HG03039 (cell line): ENCODE data around the gene SAMD15.
"Not testable (repeated sequence)": the region's sequence is repeated elsewhere in the genome, so short reads cannot be mapped to it uniquely, and the experiment has no call there.

Source experiments
- ATAC-seq: cut with Tn5 transposase; IDR thresholded peaks from one replicate; pipeline ENCODE4 v1.9.1; 2021; ENCODE audit warnings: mild to moderate bottlenecking, moderate library complexity; ENCODE audit not compliant: unreplicated experiment

The SAMD15 gene

DNA sequence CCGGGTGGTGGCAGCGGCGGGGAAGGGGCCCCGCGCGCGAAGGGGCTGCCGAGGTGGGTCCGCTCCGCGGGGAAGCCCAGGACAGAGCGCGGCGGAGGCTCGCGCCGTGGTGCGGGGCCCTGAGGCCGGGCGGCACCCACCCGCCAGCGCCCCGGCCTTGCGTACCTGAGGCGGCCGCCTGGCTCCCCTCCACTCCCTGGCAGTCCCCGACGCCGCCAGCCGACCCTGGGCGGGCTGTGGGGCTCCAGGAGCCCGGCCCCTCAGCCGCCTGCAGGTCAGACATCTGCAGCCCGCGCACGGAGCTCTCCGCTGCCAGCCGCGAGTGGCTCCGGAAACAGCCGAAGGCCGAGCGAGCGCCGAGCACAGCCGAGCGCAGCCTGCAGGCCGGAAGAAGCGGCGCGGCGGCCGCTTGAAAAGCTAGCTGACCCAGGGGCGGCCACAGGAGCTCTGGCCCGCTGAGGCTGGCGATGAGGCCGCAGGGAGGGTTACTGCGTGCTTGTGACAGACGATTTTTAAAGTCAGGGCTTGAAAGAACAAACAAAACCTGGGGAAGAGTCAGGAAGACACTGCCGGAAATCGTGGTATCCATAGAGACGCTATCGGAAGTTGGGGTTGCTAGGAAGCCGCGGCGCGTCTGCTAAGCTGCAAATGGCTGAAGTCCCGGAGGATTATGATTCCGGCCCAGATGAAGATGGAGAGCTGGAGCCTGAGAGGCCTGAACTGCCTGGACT lies at the start of gene SAMD15, which contains the start of gene TMED8:
Gene SAMD15, plus strand, starts transcription at position 609 of the 731 bp plus-strand sequence. Its CDS starts 40 bp downstream, at position 649.
Gene TMED8, minus strand, starts transcription at position 324 of the 731 bp plus-strand sequence. Its CDS starts 41 bp downstream, at position 283.
- peak; percentile 76 for ATAC-seq

DNA sequence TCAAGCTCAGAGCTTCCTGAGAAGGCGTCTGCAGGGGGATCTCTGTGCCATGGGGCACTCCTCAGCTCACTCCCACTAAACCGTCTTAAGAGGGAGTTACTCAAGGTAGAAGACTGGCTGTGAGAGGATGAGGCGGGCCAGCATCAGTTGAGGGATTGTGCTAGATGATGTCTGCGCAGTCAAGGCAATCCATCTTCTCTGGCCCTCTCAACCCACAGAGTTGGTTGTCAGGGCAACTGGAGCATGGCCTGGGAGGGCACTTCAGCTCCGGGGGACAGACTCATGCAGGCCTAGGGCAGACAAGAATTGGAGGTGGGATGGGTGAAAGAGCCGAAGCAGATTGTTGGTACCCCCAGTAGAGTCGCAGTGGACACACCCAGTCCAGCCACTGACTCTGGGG lies 47.3 kb upstream of the SAMD15 start:
- no peak for ATAC-seq

DNA sequence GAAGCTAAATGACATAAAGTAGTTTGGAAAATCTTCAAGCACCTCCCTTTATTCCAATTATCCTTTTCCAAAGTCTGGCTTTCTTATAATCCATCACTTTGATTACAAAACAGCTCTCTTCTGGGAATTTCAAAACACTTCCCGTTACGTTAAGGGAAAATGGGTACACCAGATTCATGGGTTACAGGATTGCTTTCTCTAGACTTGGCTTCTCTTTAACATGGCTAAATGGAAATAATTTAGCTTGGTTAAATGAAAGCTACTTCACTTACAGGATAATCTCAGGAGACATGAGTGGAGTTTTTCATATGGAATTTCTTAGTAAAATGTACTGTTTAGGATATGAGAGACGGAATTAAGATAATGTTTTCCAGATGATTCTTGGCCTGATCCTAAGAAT lies 41.6 kb upstream of the SAMD15 start:
- no peak for ATAC-seq

DNA sequence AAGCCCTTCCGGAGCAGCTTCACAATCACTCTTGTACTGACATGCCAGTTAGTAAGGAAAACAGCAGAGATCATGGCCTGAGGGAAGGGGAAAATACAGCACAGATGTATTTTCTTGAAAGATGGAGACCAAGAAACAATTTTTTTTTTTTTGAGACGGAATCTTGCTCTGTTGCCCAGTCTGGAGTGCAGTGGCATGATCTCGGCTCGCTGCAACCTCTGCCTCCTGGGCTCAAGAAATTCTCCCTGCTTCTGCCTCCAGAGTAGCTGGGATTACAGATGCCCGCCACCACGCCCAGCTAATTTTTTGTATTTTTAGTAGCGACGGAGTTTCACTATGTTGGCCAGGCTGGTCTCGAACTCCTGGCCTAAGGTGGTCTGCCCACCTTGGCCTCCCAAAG lies 39.9 kb upstream of the SAMD15 start:
- not testable (repeated sequence) for ATAC-seq

DNA sequence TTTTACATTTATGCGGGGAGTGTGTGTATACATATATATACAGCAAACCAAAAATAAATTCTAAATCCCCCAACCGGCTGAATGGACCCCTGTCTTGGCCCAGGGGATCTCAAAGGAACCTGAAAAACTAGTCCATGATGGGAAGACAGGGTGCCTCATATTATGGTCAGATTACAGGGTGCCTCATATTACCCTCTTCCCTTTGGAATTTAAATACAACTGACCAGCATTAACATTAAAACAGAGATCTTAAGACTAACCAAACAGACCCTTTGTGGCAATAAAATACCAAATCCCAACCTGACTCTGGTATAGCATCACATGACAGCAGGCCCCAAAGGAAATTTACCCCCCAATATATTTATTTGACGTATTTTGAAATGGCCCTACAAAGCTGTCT lies 39.3 kb upstream of the SAMD15 start:
- no peak for ATAC-seq

DNA sequence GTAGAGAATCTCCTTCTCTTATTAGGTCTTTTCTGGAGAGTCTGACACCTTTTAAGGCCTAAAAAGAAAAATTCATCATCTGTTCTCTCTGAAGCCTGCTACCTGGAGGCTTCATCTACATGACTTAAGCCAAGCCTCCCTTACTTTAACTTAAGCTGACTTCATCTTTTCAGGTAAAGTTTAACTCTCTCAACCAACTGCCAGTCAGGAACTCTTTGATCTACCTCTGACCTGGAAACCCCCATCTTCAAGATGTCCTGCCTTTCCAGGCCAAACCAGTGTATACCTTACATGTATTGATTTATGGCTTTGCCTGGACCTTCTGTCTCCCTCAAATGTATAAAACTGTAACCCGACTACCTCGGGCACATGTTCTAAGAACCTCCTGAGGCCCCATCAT lies 38.9 kb upstream of the SAMD15 start:
- ATAC-seq = no peak

DNA sequence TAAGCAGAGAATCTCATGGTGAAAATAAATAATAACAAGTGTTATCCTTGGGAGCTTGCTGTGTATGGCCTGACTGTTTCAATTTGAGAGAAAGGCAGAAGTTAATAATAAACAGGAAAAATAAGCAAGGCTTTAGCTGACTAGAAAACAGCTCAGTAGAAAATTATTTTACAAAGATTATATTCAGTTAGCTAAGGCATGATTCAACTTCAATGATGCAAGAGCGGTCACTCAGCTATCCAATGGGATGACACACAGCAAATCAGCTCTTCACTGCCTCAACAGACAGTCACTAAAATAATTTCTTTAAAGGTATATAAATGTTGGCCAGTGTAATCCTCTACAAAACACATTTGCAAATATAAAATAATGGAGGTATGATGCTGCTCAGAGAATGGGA lies 37.8 kb upstream of the SAMD15 start:
- no peak for ATAC-seq

DNA sequence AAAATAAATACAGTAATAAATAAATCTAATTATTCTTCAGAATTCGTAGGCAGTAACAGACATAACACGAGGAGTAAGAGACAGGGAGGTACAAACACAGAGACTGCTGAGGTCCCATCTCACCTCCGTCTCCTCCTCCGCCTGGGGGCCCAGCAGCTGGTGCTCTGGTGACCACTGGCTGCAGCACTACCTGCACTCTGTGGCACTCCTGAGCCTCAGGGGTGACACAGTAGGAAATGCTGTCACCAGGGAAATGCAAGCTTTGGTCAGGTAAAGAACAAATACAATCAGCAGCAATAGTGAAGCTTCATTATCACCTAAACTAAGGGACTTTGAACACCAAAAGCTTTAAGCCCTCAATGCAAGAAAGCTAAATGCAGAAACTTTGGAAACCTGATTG lies 36.8 kb upstream of the SAMD15 start:
- no peak for ATAC-seq

DNA sequence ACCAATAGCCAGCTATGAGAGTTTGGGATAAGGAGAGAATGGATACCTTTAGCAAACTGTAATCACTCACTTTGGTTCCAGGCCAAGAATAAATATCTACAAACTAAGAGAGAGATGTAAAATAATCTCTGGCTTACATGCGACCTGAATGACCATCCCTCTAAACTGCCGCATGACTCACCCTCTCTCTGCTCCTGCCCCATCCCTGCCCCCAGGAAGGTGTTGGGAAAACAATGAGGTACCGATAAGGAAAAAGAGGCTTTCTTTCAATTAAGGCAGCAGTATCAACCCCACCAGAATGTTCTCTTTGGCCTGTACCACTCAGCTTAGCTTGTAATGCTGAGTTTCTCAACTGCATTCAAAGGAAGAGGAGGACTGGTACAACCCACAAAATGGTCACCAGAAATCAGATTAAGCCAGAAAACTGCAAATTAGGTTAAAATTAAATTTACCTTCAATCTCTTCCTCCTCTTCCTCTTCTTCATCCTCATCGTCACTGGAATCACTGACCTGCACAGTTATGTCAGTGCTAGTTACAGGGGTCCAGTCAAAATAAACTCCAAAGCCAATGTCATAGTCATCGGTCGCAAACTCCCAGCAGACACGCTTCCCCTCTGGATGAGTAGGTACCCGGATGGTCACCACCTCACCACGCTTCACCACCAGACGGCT lies 34.3 kb upstream of the SAMD15 start:
- no peak for ATAC-seq

DNA sequence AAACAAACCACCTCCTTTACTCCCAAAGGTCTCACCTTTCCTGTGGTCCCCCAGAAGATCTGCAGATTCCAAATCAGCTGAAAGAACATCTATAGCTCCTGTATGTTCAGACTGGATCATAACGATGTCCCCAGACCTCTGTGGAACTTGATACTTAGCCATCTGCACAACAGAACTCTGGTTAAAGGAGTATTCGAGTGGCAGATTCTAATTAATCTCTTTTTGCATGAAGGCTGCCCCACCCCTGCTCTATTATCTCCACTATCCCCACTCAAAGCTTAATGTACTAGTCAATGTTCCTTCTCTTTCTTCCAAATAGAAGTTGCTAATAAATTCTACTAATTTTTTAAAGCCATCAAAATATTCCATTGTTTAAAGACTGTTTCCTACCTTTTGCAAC lies 33.5 kb upstream of the SAMD15 start:
- ATAC-seq = no peak

DNA sequence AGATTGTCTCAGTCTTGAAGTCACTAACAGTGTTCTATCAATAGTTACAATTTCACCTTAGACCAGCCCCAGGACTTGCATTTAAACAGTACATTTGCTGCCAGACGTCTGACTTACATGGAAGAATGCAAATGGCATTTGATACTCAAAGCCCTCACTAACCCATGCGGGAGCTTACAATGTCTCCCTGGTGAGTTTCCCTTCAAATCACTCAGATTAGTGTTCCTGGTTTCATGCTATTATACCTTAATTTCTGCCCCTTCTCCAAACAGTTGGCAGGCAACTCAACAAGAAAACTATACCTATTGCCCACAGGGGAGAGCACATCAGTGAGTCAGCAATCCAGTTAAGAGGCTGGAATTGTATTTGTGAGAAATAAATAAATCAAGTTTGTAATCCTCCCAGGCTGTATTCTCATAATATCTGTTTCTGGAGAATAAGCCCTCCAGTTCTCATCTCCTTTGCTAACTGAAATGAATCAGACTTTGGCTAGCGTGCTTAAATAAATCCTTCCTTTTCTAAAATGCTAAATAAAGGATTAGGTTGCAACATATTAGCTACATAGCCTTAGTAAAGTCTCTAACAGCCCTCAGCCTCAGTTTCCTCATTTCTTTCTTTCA lies 32.7 kb upstream of the SAMD15 start:
- ATAC-seq = no peak

DNA sequence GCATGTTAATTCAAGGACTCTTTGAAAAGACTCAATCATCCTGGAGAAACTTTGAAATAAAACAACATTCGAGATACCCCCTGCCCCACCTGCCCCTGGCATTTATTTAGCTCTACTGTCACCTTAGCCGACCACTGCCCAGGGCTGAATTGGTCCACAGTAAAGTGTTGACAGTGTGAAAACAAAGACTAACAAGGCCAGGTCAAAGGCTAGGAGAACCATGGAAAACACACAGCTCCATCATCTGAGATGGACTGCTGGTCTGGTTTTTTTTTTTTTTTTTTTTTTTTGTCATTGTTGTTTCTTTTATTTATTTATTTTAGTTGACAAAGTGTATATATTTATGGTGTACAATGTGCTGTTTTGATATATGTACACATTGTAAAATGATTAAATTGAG lies 30.7 kb upstream of the SAMD15 start:
- no peak for ATAC-seq

DNA sequence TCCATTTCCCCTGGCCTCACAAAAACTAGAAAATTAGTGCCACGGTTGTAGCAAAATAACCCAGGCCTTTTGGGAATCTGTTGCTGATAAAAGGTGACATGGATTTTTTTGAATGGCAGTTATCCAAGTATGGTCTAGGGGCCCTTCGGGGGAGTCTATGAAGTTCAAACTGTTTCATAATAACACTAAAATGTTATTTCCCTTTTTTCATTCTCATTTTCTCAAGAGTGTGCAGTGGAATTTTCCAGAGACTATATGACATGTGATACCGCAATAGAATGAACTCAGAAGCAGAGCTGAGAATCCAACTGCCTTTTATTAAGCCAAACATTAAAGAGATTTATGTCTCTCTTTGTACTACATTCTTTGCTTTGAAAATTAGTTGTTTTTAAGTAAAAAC lies 29.4 kb upstream of the SAMD15 start:
- no peak for ATAC-seq

DNA sequence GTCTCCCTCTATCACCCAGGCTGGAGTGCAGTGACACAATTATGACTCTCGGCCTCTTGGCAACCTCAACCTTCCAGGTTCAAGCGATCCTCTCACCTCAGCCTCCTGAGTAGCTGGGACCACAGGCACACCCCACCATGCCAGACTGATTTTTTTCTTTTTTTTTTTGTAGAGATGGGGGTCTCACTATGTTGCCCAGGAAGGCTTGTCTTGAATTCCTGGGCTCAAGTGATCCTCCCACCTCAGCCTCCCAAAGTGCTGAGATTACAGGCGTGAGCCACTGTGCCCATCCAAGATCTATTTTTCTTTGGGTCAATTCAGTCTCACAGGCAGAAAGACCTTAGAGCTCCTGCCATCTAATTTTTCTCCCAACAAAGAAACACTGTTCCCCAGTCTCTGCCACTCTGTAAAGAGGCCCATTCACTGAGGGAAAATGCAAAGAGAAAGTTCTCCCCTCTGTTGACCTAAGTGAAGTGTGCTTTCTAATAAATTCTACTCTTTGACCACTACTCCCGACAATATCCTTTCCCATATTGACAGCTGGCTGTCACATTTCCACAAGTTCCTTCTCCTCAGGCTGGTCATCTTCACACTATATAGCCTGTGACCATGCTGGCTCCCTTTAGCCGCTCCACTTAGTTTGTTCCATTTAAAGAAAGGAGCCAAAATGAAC lies 23.6 kb upstream of the SAMD15 start:
- no peak for ATAC-seq

DNA sequence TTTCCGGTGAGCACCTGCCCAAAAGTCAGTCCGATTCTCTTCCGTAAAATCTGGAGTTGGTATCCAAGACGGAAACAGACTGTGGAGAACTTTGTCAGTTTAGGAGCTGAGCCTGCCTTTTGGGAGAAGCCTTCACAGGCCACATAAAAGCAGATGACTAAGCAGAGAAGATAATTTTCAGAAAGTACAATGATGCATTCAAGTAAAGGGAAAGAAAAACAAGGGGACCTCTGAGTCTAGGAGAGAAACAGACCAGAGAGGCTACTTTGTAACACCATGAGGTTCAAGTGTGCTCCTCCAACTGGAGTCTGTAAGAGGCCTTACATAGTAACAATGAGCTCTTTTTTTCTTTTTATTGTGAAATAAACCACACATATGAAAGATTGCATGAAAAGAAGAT lies 21.4 kb upstream of the SAMD15 start:
- no peak for ATAC-seq

DNA sequence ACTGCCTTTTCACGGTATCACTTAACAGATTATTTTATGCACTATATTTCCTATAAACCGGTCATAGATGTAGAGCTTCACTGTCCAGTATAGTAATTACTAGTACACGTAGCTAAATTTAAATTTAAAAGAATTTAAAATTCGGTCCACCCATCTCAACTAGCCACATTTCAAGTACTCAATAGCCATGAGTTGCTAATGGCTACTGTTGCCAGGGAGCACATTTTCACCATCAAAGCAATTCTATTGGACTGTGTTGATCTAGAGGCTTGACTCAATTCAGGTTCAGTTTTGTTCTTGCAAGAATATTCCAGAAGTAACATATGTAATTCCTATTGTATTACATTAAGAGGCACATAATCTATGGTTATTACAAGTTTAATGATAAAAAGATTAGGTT lies 20.3 kb upstream of the SAMD15 start:
- no peak for ATAC-seq

DNA sequence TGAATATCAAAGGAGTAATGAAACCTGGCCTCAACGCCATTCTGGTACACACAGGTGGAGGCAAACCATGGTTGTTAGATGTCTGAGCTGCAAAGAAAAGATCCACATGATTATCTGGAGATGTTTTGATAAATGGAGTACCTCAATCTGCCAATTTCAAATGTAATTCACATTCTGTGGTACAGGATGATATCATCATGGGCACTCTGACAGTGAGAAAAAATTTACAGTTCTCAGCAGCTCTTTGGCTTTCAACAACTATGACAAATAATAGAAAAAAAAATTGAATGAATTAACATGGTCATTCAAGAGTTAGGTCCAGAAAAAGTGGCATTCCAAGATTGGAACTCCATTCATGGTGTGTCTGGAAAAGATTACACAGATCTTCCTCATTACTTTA lies 17.6 kb upstream of the SAMD15 start:
- ATAC-seq = no peak

DNA sequence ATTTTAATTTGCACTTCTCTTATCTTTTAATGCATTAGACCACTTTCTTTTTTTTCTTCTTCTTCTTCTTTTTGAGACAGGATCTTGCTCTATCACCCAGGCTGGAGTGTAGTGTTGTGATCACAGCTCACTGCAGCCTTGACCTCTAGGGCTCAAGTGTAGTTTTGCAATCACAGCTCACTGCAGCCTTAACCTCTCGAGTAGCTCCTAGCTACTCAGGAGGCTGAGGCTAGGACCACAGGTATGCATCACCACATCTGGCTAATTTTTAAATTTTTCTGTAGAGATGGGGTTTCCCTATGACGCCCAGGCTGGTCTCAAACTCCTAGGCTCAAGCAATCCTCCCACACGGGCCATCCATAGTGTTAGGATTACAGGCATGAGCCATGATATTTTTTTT lies 13.0 kb upstream of the SAMD15 start:
- ATAC-seq = no peak

DNA sequence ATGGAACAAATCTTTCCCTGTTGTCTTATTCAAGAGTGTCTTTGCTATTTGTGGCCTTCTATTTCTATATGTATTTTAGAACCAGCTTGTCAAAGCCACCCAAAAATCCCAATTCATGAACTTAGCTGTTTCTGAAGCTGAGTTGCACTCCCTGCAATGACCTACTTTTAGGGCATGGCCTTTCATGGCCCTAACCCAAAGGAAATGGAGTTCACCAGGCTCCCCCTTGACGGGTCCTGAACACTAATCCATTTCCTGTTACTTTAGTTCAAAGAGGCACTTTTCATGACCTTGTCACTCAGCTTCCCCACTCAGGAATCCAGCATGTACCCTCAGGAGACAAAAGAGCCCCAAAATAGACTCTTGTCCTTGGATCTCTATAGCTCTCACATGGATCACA lies 7.9 kb upstream of the SAMD15 start:
- no peak for ATAC-seq

DNA sequence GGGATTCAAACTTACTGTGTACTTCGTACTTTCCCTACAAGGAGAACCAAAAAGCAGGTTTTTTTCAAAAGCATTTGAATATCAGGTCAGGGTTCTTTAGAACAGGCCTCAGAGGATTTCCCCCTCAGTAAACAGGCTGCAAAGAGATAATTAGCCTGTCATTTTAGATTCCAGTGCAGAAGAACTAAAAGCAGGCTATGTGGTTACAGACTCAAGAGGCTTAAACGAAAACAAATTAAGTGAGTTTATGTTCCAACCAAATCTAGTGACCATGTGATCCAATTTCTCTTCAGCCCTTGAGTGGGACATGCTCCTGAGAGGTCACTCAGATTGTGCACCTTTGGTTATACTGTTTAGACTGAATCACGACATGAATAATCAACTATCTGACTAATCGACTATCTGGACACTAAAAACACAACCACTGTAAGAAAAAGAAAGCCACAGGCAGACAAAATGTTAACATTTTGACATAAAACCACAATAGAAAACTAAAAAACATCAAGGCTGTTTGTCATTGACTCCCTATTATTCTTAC lies 4.8 kb upstream of the SAMD15 start:
- ATAC-seq = no peak
